ENCODE results near the gene CLIC5.

The CLIC5 gene

GRCh38 chr6:45835721-45836437, 179.8 kb downstream of the CLIC5 start:
- FAIRE-seq, result no peak

DNA sequence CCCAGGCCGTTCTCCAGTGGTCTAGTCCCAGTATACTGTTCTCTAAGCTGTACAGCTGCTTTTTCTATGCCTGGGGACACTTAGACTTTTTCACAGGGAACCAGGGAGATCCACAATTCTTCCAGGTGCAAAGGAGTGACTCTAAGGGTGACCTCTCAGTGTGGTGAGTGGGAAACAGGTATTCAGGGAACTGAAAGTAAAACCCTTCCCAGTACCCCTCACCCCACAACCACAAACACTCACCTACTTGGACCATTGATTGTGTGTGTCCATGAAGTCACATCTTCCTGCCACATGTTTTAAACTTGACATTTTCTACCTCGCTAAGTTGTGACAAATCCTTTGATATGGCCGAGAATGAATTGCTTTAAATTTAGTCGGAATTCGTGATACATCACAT, 183.6 kb downstream of the CLIC5 start:
- no peak for FAIRE-seq

Data from TTC549 (cell line).